Fibroblast of mammary gland (primary cell): ENCODE results near the gene GPD2.
A peak's percentile ranks its signal among the peaks of the same experiment; 100 is the strongest.

Experiments
- DNase-seq: peaks from one replicate; pipeline ENCODE4 v3.0.0-alpha.2; 2010; ENCODE audit warnings: low read depth
- H3K4me3 ChIP-seq: 2 replicates; pipeline ENCODE4 v1.5.1; 2011; ENCODE audit warnings: low read depth, mild to moderate bottlenecking, low read length, moderate library complexity; ENCODE audit not compliant: control insufficient read depth
- CTCF ChIP-seq: conservative IDR thresholded peaks from 2 replicates; pipeline ENCODE4 v1.5.1; 2011; ENCODE audit warnings: low read depth, low read length, inconsistent platforms; ENCODE audit not compliant: control insufficient read depth, insufficient read depth

Gene GPD2

GRCh38 chr2:156435718-156436496 lies at the start of gene GPD2:
Gene GPD2, plus strand, starts transcription at chr2:156436379. Its CDS starts 39,727 bp downstream, at chr2:156476106.
- H3K4me3 ChIP-seq = peak within 1 kb of the TSS; percentile 82
- TF ChIP-seq CTCF = no peak
- peak; percentile 87 for DNase-seq

GRCh38 chr2:156394033-156394741 lies 42.0 kb upstream of the GPD2 start:
- TF ChIP-seq CTCF = no peak
- DNase-seq = no peak
- no peak overlapping the region for H3K4me3 ChIP-seq

- TF ChIP-seq CTCF = no peak
Measured at GRCh38 chr2:156396126-156396525, 40.1 kb upstream of the GPD2 start.

GRCh38 chr2:156397229-156397628 lies 39.0 kb upstream of the GPD2 start:
- no peak for TF ChIP-seq CTCF
- DNase-seq = no peak
- H3K4me3 ChIP-seq = no peak overlapping the region

More at GRCh38 chr2:156396126-156396525, 40.1 kb upstream of the GPD2 start:
- DNase-seq = no peak
- no peak overlapping the region for H3K4me3 ChIP-seq

GRCh38 chr2:156398176-156398575 lies 38.0 kb upstream of the GPD2 start:
- no peak for DNase-seq
- TF ChIP-seq CTCF = no peak
- no peak overlapping the region for H3K4me3 ChIP-seq

- DNase-seq = peak; percentile 72
- H3K4me3 ChIP-seq = peak overlapping the region; percentile 74
- no peak for TF ChIP-seq CTCF
Measured at GRCh38 chr2:156399224-156399949, 36.8 kb upstream of the GPD2 start.
